Right forelimb (tissue), 1 donor: ENCODE data around the gene JAK1.
A peak's percentile ranks its signal among the peaks of the same experiment; 100 is the strongest.
"Not testable (repeated sequence)": the region's sequence is repeated elsewhere in the genome, so short reads cannot be mapped to it uniquely, and the experiment has no call there.

ENCODE experiments used
- DNase-seq: peaks from one replicate; pipeline ENCODE4 v3.0.0-alpha.2; 2018

The JAK1 gene

GRCh38 chr1:64966158-64966971 lies at the start of gene JAK1:
TSS of gene JAK1 (minus strand) at chr1:64966549. CDS start at chr1:64886264, 80,285 bp downstream.
- peak; percentile 94 for DNase-seq

GRCh38 chr1:65014321-65014720 lies 48.0 kb upstream of the JAK1 start:
- no peak for DNase-seq

- no peak for DNase-seq
These were observed 45.6 kb upstream of the JAK1 start for GRCh38 chr1:65011983-65012382.

GRCh38 chr1:65009724-65010420 lies 43.5 kb upstream of the JAK1 start:
- no peak for DNase-seq

- no peak for DNase-seq
These were observed 42.8 kb upstream of the JAK1 start for GRCh38 chr1:65009176-65009575.

GRCh38 chr1:65006806-65007205 lies 40.5 kb upstream of the JAK1 start:
- DNase-seq = no peak

GRCh38 chr1:65003316-65003664 lies 36.9 kb upstream of the JAK1 start:
- no peak for DNase-seq

GRCh38 chr1:65002508-65003315 lies 36.4 kb upstream of the JAK1 start:
- peak; percentile 81 for DNase-seq

GRCh38 chr1:65002156-65002507 lies 35.8 kb upstream of the JAK1 start:
- no peak for DNase-seq

GRCh38 chr1:65001231-65001792 lies 35.0 kb upstream of the JAK1 start:
- DNase-seq = peak; percentile 72

GRCh38 chr1:64998425-64998948 lies 32.1 kb upstream of the JAK1 start:
- not testable (repeated sequence) for DNase-seq

- DNase-seq = no peak
These were observed 30.4 kb upstream of the JAK1 start for GRCh38 chr1:64996541-64997257.

- DNase-seq = no peak
These were observed 29.0 kb upstream of the JAK1 start for GRCh38 chr1:64995316-64995715.

GRCh38 chr1:64986903-64987871 lies 20.8 kb upstream of the JAK1 start:
- DNase-seq = no peak

GRCh38 chr1:64984737-64985136 lies 18.4 kb upstream of the JAK1 start:
- DNase-seq = no peak

- no peak for DNase-seq
These were observed 17.8 kb upstream of the JAK1 start for GRCh38 chr1:64984106-64984505.

GRCh38 chr1:64983110-64983509 lies 16.8 kb upstream of the JAK1 start:
- DNase-seq = no peak

GRCh38 chr1:64981601-64982533 lies 15.5 kb upstream of the JAK1 start:
- DNase-seq = no peak

- no peak for DNase-seq
These were observed 14.6 kb upstream of the JAK1 start for GRCh38 chr1:64980745-64981600.
